IMR-90 (cell line): ENCODE measurements around the gene CSNK1D. TPM values are rescaled to one million over a fixed set of nuclear protein-coding genes. Genes with fewer than 3 reads are reported as not detected.
A peak's percentile ranks its signal among the peaks of the same experiment; 100 is the strongest.

Source experiments
- ATAC-seq: fragments of 200-7000 bp; cut with Tn5 transposase; 2 replicates; pipeline ENCODE4 v1.9.1; 2020; ENCODE audit warnings: low read depth, mild to moderate bottlenecking, moderate library complexity
- BruUV-seq: library from RNA; stranded (reverse); fragments of 400-500 nt; replicated peaks from 2 replicates; lab custom pipeline; 2021; lab: Mats Ljungman, UMichigan
- CTCF ChIA-PET: fragments of 300-600 bp; formaldehyde crosslinking; extraction: SDS; loops from one replicate; lab custom pipeline; 2021; ENCODE audit warnings: antibody characterized with exemption; lab: Yijun Ruan, JAX
- POLR2A ChIA-PET: fragments of 300-600 bp; sonication (Branson Sonifier 250); formaldehyde crosslinking; loops from one replicate; lab custom pipeline; 2022; ENCODE audit warnings: antibody characterized with exemption; ENCODE audit not compliant: unreplicated experiment; lab: Charles Lee
- DNase-seq: peaks from one replicate; pipeline ENCODE4 v3.0.0; 2013
- H2AFZ ChIP-seq: replicated peaks from 2 replicates; pipeline ENCODE3; 2013; ENCODE audit warnings: low read length, mild to moderate bottlenecking; ENCODE audit not compliant: poor library complexity
- H2AK5ac ChIP-seq: 2 replicates; pipeline ENCODE4 v1.6.1; 2013; ENCODE audit warnings: low read depth, low read length, inconsistent platforms
- H2AK9ac ChIP-seq: replicated peaks from 2 replicates; pipeline ENCODE3; 2013; ENCODE audit warnings: mild to moderate bottlenecking, low read depth, low read length, moderate library complexity; ENCODE audit not compliant: poor library complexity
- H2BK120ac ChIP-seq: 2 replicates; pipeline ENCODE4 v1.6.1; 2013; ENCODE audit warnings: low read depth, low read length, inconsistent platforms
- H2BK15ac ChIP-seq: 3 replicates; pipeline ENCODE4 v1.6.1; 2013; ENCODE audit warnings: low read depth, low read length, inconsistent platforms
- H2BK20ac ChIP-seq: 2 replicates; pipeline ENCODE4 v1.6.1; 2013; ENCODE audit warnings: low read depth, mild to moderate bottlenecking, inconsistent platforms, low read length, moderate library complexity
- H2BK5ac ChIP-seq: 2 replicates; pipeline ENCODE4 v1.6.1; 2013; ENCODE audit warnings: mild to moderate bottlenecking, low read depth, low read length, inconsistent platforms; ENCODE audit not compliant: poor library complexity, severe bottlenecking
- H3K14ac ChIP-seq: replicated peaks from 2 replicates; pipeline ENCODE4 v1.6.1; 2013; ENCODE audit warnings: low read depth, low read length, inconsistent platforms
- H3K18ac ChIP-seq: 2 replicates; pipeline ENCODE4 v1.6.1; 2013; ENCODE audit warnings: low read depth, low read length, control low read depth
- H3K23ac ChIP-seq: 2 replicates; pipeline ENCODE4 v1.6.1; 2013; ENCODE audit warnings: low read depth, low read length, inconsistent platforms
- H3K27ac ChIP-seq: 2 replicates; pipeline ENCODE4 v1.5.1; 2013; ENCODE audit warnings: mild to moderate bottlenecking, control low read depth, low read length; ENCODE audit not compliant: insufficient read depth
- H3K27me3 ChIP-seq: 2 replicates; pipeline ENCODE4 v1.6.1; 2013; ENCODE audit warnings: low read length; ENCODE audit not compliant: control insufficient read depth, insufficient read depth
- H3K36me3 ChIP-seq: 2 replicates; pipeline ENCODE4 v1.6.1; 2013; ENCODE audit warnings: low read length, mixed read lengths; ENCODE audit not compliant: control insufficient read depth, insufficient read depth
- H3K4ac ChIP-seq: 2 replicates; pipeline ENCODE4 v1.6.1; 2013; ENCODE audit warnings: low read depth, low read length, inconsistent platforms
- H3K4me1 ChIP-seq: 2 replicates; pipeline ENCODE4 v1.6.1; 2013; ENCODE audit warnings: low read length, mixed read lengths; ENCODE audit not compliant: control insufficient read depth, insufficient read depth
- H3K4me2 ChIP-seq: 2 replicates; pipeline ENCODE4 v1.6.1; 2013; ENCODE audit warnings: low read depth, mild to moderate bottlenecking, control low read depth, low read length, moderate library complexity
- H3K4me3 ChIP-seq: 2 replicates; pipeline ENCODE4 v1.5.1; 2013; ENCODE audit warnings: low read depth, mild to moderate bottlenecking, control low read depth, low read length, moderate library complexity; ENCODE audit not compliant: insufficient read depth
- H3K56ac ChIP-seq: 2 replicates; pipeline ENCODE4 v1.6.1; 2013; ENCODE audit warnings: low read length, inconsistent platforms; ENCODE audit not compliant: insufficient read depth; ENCODE audit errors: extremely low read depth
- H3K79me1 ChIP-seq, 2 experiments: 2 replicates each; pipeline ENCODE4 v1.6.1; 2013; ENCODE audit warnings: low read length in 2 of 2, inconsistent platforms in 1 of 2, low read depth in 1 of 2
- H3K9ac ChIP-seq: 2 replicates; pipeline ENCODE4 v1.6.1; 2013; ENCODE audit warnings: low read depth, low read length, control low read depth
- H3K9me1 ChIP-seq: 2 replicates; pipeline ENCODE4 v1.6.1; 2013; ENCODE audit warnings: low read length, inconsistent platforms; ENCODE audit not compliant: insufficient read depth
- H3K9me3 ChIP-seq: 2 replicates; pipeline ENCODE4 v1.6.1; 2013; ENCODE audit warnings: low read length; ENCODE audit not compliant: control insufficient read depth, insufficient read depth
- H4K20me1 ChIP-seq: 2 replicates; pipeline ENCODE4 v1.6.1; 2013; ENCODE audit warnings: low read length, inconsistent platforms; ENCODE audit not compliant: insufficient read depth
- H4K5ac ChIP-seq: 2 replicates; pipeline ENCODE4 v1.6.1; 2013; ENCODE audit warnings: mild to moderate bottlenecking, low read depth, low read length, control low read depth
- H4K8ac ChIP-seq, 2 experiments: 2 replicates each; pipeline ENCODE4 v1.6.1; 2013; ENCODE audit warnings: low read depth in 2 of 2, low read length in 2 of 2, control low read depth in 1 of 2, inconsistent platforms in 1 of 2
- H4K91ac ChIP-seq: 2 replicates; pipeline ENCODE4 v1.6.1; 2013; ENCODE audit warnings: low read depth, low read length, inconsistent platforms; ENCODE audit not compliant: insufficient read depth
- BHLHE40 ChIP-seq: fragments of 150-350 bp; IDR thresholded peaks from 2 replicates; pipeline ENCODE4 v1.6.1; 2016; ENCODE audit warnings: mild to moderate bottlenecking, low read depth, low read length
- CHD1 ChIP-seq: IDR thresholded peaks from 2 replicates; pipeline ENCODE4 v1.6.1; 2012; ENCODE audit warnings: low read depth, low read length, improper control_type of control experiment
- CTCF ChIP-seq: conservative IDR thresholded peaks from 2 replicates; pipeline ENCODE4 v1.5.1; 2012; ENCODE audit warnings: mild to moderate bottlenecking, low read depth, low read length, improper control_type of control experiment
- FOS ChIP-seq: fragments of 150-350 bp; IDR thresholded peaks from 2 replicates; pipeline ENCODE4 v1.6.1; 2016; ENCODE audit warnings: low read depth, low read length
- MAFK ChIP-seq: IDR thresholded peaks from 2 replicates; pipeline ENCODE4 v1.6.1; 2012; ENCODE audit warnings: low read depth, low read length, improper control_type of control experiment
- NFE2L2 ChIP-seq: fragments of 150-350 bp; IDR thresholded peaks from 2 replicates; pipeline ENCODE4 v1.6.1; 2016; ENCODE audit warnings: low read depth, mild to moderate bottlenecking, low read length
- POLR2A ChIP-seq: IDR thresholded peaks from 2 replicates; pipeline ENCODE4 v1.6.1; 2012; ENCODE audit warnings: mild to moderate bottlenecking, low read depth, low read length
- RAD21 ChIP-seq: IDR thresholded peaks from 2 replicates; pipeline ENCODE4 v1.6.1; 2012; ENCODE audit warnings: low read length, improper control_type of control experiment
- RFX5 ChIP-seq: IDR thresholded peaks from 2 replicates; pipeline ENCODE4 v1.8.0; 2012; ENCODE audit warnings: low read depth, mild to moderate bottlenecking, low read length, moderate library complexity
- SMC3 ChIP-seq: fragments of 150-350 bp; IDR thresholded peaks from 2 replicates; pipeline ENCODE4 v1.6.1; 2016; ENCODE audit warnings: low read depth, mild to moderate bottlenecking, antibody characterized with exemption, low read length, moderate library complexity
- WGBS, 2 experiments: methylation state at CpG; one replicate each; pipeline versions ENCODE4 v1.1.5 to v1.1.7; 2013; ENCODE audit warnings: missing lambda C conversion rate in 2 of 2; ENCODE audit not compliant: insufficient read length in 1 of 2; ENCODE audit errors: extremely low coverage in 2 of 2; 5-methylcytosine and 5-hydroxymethylcytosine counted together
- dilution Hi-C: fragments of 300-500 bp; cut with HindIII; formaldehyde crosslinking; loops from one replicate; pipeline ENCODE4 v1.14.3; 2018; ENCODE audit warnings: low sequenced_read_pairs; ENCODE audit not compliant: unreplicated experiment
- in situ Hi-C: fragments of 300-500 bp; cut with MboI; formaldehyde crosslinking; loops from 3 replicates; pipeline ENCODE4 v1.14.3; 2019; ENCODE audit warnings: low sequenced_read_pairs, inconsistent platforms, mixed read lengths
- intact Hi-C: fragments of 100-400 bp; cut with micrococcal nuclease; formaldehyde crosslinking; loops from 2 replicates; pipeline ENCODE4 v1.10.0; 2022
- polyA plus RNA-seq, 3 experiments: library from polyadenylated mRNA; depleted of rRNA; stranded (reverse); fragments of >200 nt; gene quantifications; 2 replicates each; pipeline ENCODE4 v1.2.3, GENCODE V29; 2012; ENCODE audit warnings: low replicate concordance in 1 of 3
- total RNA-seq: library from RNA; depleted of rRNA; stranded (reverse); fragments of >200 nt; gene quantifications from 2 replicates; pipeline ENCODE4 v1.2.3, GENCODE V29; 2012
- TF ChIP-seq, protein P1 (sequence below): fragments of 150-350 bp; IDR thresholded peaks from 2 replicates; pipeline ENCODE4 v1.6.1; 2017; ENCODE audit warnings: mild to moderate bottlenecking, antibody characterized with exemption, low read length, low read depth

Gene CSNK1D
- total and polyA plus RNA-seq, 2 of the 4 experiments (the other 2 are of a cell fraction), result 47.1 to 186 TPM

GRCh38 chr17:82287013-82287867, 13.7 kb upstream of the CSNK1D start:
- no peak for ATAC-seq
- WGBS, 2 experiments, result 94% methylated on average over 2 of the region's 9 CpGs; no CpG with 5 or more reads in 1 of the 2 experiments
- H2AK9ac ChIP-seq, result peak overlapping the region; percentile 37
- H3K36me3 ChIP-seq, result no peaks in the 10 kb centered on the region
- intact Hi-C loops (no loop called here), in situ Hi-C loops (no loop called here), dilution Hi-C loops (no loop called here)
- peaks cover 0 to 24% of the 10 kb centered on the region in 2 experiments; a peak in 2 of 4 replicates for H3K79me1 ChIP-seq
- no peak overlapping the region for H3K4me3 ChIP-seq
- H3K9me3 ChIP-seq, result no peaks in the 10 kb centered on the region
- H4K5ac ChIP-seq, result peak overlapping the region; percentile 12
- H4K8ac ChIP-seq, result peak overlapping the region; percentile 7 to 81; a peak in 3 of 4 replicates
- H3K27ac ChIP-seq, result peak overlapping the region; percentile 86; the same call in 1 of the 2 replicates
- H3K4me1 ChIP-seq, result peaks cover 32% of the 10 kb centered on the region
- H2AK5ac ChIP-seq, result peak overlapping the region; percentile 99
- peak overlapping the region; percentile 17 for H2BK15ac ChIP-seq
- no peak for TF ChIP-seq MAFK
- TF ChIP-seq RAD21, result no peak
- TF ChIP-seq, protein P1, sequence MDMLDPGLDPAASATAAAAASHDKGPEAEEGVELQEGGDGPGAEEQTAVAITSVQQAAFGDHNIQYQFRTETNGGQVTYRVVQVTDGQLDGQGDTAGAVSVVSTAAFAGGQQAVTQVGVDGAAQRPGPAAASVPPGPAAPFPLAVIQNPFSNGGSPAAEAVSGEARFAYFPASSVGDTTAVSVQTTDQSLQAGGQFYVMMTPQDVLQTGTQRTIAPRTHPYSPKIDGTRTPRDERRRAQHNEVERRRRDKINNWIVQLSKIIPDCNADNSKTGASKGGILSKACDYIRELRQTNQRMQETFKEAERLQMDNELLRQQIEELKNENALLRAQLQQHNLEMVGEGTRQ, result no peak
- no peak for TF ChIP-seq BHLHE40
- TF ChIP-seq CHD1, result no peak
- TF ChIP-seq CTCF, result no peak
- TF ChIP-seq FOS, result no peak
- TF ChIP-seq NFE2L2, result no peak
- no peak for TF ChIP-seq RFX5
- no peak for TF ChIP-seq SMC3
- TF ChIP-seq POLR2A, result no peak
- H3K18ac ChIP-seq, result peak overlapping the region; percentile 43
- peaks cover 29% of the 10 kb centered on the region for H3K9me1 ChIP-seq
- H4K91ac ChIP-seq, result peak overlapping the region; percentile 79
- peak overlapping the region; percentile 95 for H2BK5ac ChIP-seq
- no peak for DNase-seq
- no peak overlapping the region for H2AFZ ChIP-seq
- peak overlapping the region; percentile 49; the same call in 1 of the 2 replicates for H3K56ac ChIP-seq
- H4K20me1 ChIP-seq, result peaks cover 10% of the 10 kb centered on the region; the same call in 1 of the 2 replicates
- ChIA-PET CTCF (no interaction called here), POLR2A (no interaction called here)
- H2BK120ac ChIP-seq, result peak overlapping the region; percentile 89
- H3K4me2 ChIP-seq, result no peak overlapping the region
- peak overlapping the region; percentile 90 for H2BK20ac ChIP-seq
- peak overlapping the region; percentile 98 for H3K14ac ChIP-seq
- H3K4ac ChIP-seq, result peak overlapping the region; percentile 94
- no peak overlapping the region for H3K9ac ChIP-seq
- H3K23ac ChIP-seq, result peak overlapping the region; percentile 29; the same call in 1 of the 2 replicates
- no peaks in the 10 kb centered on the region for H3K27me3 ChIP-seq
- no TSS peak for BruUV-seq
